HepG2 (cell line): ENCODE data around the gene DSN1. TPM values are rescaled to one million over a fixed set of nuclear protein-coding genes. Genes with fewer than 3 reads are reported as not detected.

Experiments used
- ATAC-seq: fragments of 200-7000 bp; cut with Tn5 transposase; 3 replicates; pipeline ENCODE4 v1.9.1; 2020; ENCODE audit warnings: mild to moderate bottlenecking, moderate library complexity
- BruUV-seq: library from RNA; stranded (reverse); fragments of 400-500 nt; replicated peaks from 2 replicates; lab custom pipeline; 2021; lab: Mats Ljungman, UMichigan
- CTCF ChIA-PET: fragments of 300-600 bp; formaldehyde crosslinking; extraction: SDS; loops from one replicate; lab custom pipeline; 2021; ENCODE audit warnings: low total read pairs, inconsistent platforms, low intra/inter-chr PET ratio; lab: Yijun Ruan, JAX
- POLR2A ChIA-PET: fragments of 350-600 bp; sonication (Branson Sonifier 250); formaldehyde crosslinking; loops from one replicate; lab custom pipeline; 2020; ENCODE audit warnings: antibody characterized with exemption, inconsistent platforms; lab: Yijun Ruan, JAX
- DNase-seq: peaks from one replicate; pipeline ENCODE4 v3.0.0-alpha.2; 2015; ENCODE audit warnings: low spot score
- FAIRE-seq: peaks from 3 replicates; lab custom pipeline; 2011; peaks lifted over from hg19 to GRCh38; lab: Jason Lieb, UNC
- H2AFZ ChIP-seq: one replicate; pipeline ENCODE4 v1.6.1; 2011; ENCODE audit warnings: low read length, inconsistent platforms
- H3K27ac ChIP-seq: fragments of 300-600 bp; 3 replicates; pipeline ENCODE4 v1.8.0; 2011; ENCODE audit warnings: mixed run types, mild to moderate bottlenecking, mixed read lengths, low read length, inconsistent platforms; ENCODE audit not compliant: insufficient read depth; ENCODE audit errors: extremely low read length
- H3K27me3 ChIP-seq, 2 experiments: fragments of 200-600 bp in 1 of 2; 2 replicates in 1 of 2; 3 replicates in 1 of 2; pipeline versions ENCODE4 v1.6.0 to v1.8.0; 2011; ENCODE audit warnings: low read length in 2 of 2, mild to moderate bottlenecking in 2 of 2, moderate library complexity in 2 of 2, inconsistent platforms in 1 of 2; ENCODE audit not compliant: insufficient read depth in 2 of 2, control insufficient read depth in 1 of 2
- H3K36me3 ChIP-seq, 2 experiments: fragments of 200-600 bp in 1 of 2; replicated peaks in 1 of 2; 2 replicates in 1 of 2; 3 replicates in 1 of 2; pipeline versions ENCODE4 v1.5.1 to v1.8.0; 2011; ENCODE audit warnings: low read length in 2 of 2, inconsistent platforms in 1 of 2; ENCODE audit not compliant: insufficient read depth in 2 of 2, control insufficient read depth in 1 of 2
- H3K4me1 ChIP-seq: 2 replicates; pipeline ENCODE4 v1.5.1; 2012; ENCODE audit warnings: low read length, inconsistent platforms; ENCODE audit not compliant: insufficient read depth
- H3K4me2 ChIP-seq: 2 replicates; pipeline ENCODE4 v1.6.0; 2011; ENCODE audit warnings: low read depth, low read length, inconsistent platforms
- H3K4me3 ChIP-seq, 3 experiments: fragments of 200-600 bp in 1 of 3; sonication (generic), shearing (Covaris generic) in 1 of 3; replicated peaks in 1 of 3; 2 replicates each; pipeline ENCODE4 v1.5.1; 2011 to 2016; ENCODE audit warnings: low read length in 3 of 3, inconsistent platforms in 2 of 3, low read depth in 2 of 3, mild to moderate bottlenecking in 2 of 3, control low read depth in 1 of 3, mixed read lengths in 1 of 3; ENCODE audit not compliant: insufficient read depth in 1 of 3
- H3K79me2 ChIP-seq: one replicate; pipeline ENCODE4 v1.6.1; 2011; ENCODE audit warnings: low read length, inconsistent platforms; ENCODE audit not compliant: insufficient read depth
- H3K9ac ChIP-seq: 2 replicates; pipeline ENCODE4 v1.6.0; 2011; ENCODE audit warnings: mild to moderate bottlenecking, low read depth, low read length, inconsistent platforms; ENCODE audit not compliant: insufficient read depth
- H3K9me3 ChIP-seq: 2 replicates; pipeline ENCODE4 v1.5.1; 2012; ENCODE audit warnings: mild to moderate bottlenecking, low read length
- H4K20me1 ChIP-seq: 2 replicates; pipeline ENCODE4 v1.6.0; 2011; ENCODE audit warnings: inconsistent platforms, mild to moderate bottlenecking, low read length, moderate library complexity; ENCODE audit not compliant: insufficient read depth
- ARID5B ChIP-seq: IDR thresholded peaks from 2 replicates; pipeline ENCODE4 v1.4.0; 2020; ENCODE audit warnings: mild to moderate bottlenecking, missing genetic modification reagents
- CBFB ChIP-seq: sonication (generic); formaldehyde crosslinking; IDR thresholded peaks from 2 replicates; pipeline ENCODE4 v1.4.0; 2020; ENCODE audit warnings: missing genetic modification reagents
- ERF ChIP-seq: IDR thresholded peaks from 2 replicates; pipeline ENCODE4 v1.6.1; 2018; ENCODE audit warnings: missing biosample characterization, missing genetic modification reagents
- ETV6 ChIP-seq: sonication (generic); formaldehyde crosslinking; conservative IDR thresholded peaks from 2 replicates; pipeline ENCODE4 v1.4.0; 2020; ENCODE audit warnings: missing genetic modification reagents
- HNRNPK ChIP-seq: fragments of 200-400 bp; formaldehyde crosslinking; IDR thresholded peaks from 2 replicates; pipeline ENCODE4 v1.6.1; 2018; ENCODE audit warnings: low read length, low read depth, moderate library complexity, mild to moderate bottlenecking; ENCODE audit not compliant: poor library complexity, severe bottlenecking
- HNRNPUL1 ChIP-seq: fragments of 200-400 bp; formaldehyde crosslinking; IDR thresholded peaks from 2 replicates; pipeline ENCODE4 v1.6.1; 2017; ENCODE audit warnings: low read depth, mild to moderate bottlenecking, low read length, moderate library complexity
- KDM6A ChIP-seq: IDR thresholded peaks from 2 replicates; pipeline ENCODE4 v1.6.1; 2016; ENCODE audit warnings: low read depth
- NPAS2 ChIP-seq: sonication (generic); formaldehyde crosslinking; IDR thresholded peaks from 2 replicates; pipeline ENCODE4 v1.8.0; 2022; ENCODE audit warnings: mild to moderate bottlenecking, missing genetic modification reagents, borderline replicate concordance
- RNF2 ChIP-seq: fragments of 450-650 bp; conservative IDR thresholded peaks from 2 replicates; pipeline ENCODE4 v1.6.1; 2016; ENCODE audit warnings: low read depth
- ZNF460 ChIP-seq: sonication (generic); formaldehyde crosslinking; IDR thresholded peaks from 2 replicates; pipeline ENCODE4 v1.5.1; 2020; ENCODE audit warnings: missing genetic modification reagents, mild to moderate bottlenecking, borderline replicate concordance
- ZNF549 ChIP-seq: sonication (generic); formaldehyde crosslinking; IDR thresholded peaks from 2 replicates; pipeline ENCODE4 v1.5.0; 2020; ENCODE audit warnings: missing genetic modification reagents
- ZNF770 ChIP-seq: sonication (generic); formaldehyde crosslinking; IDR thresholded peaks from 2 replicates; pipeline ENCODE4 v1.5.0; 2020; ENCODE audit warnings: mild to moderate bottlenecking, missing genetic modification reagents
- ZNF878 ChIP-seq: sonication (generic); formaldehyde crosslinking; IDR thresholded peaks from 2 replicates; pipeline ENCODE4 v1.8.1; 2023; ENCODE audit warnings: mild to moderate bottlenecking, missing genetic modification reagents, moderate library complexity
- ZSCAN31 ChIP-seq: sonication (generic); formaldehyde crosslinking; IDR thresholded peaks from 2 replicates; pipeline ENCODE4 v1.5.0; 2020; ENCODE audit warnings: low read depth, mild to moderate bottlenecking, missing genetic modification reagents
- WGBS: methylation state at CpG from one replicate; pipeline ENCODE4 v1.1.6; 2017; ENCODE audit warnings: low lambda C conversion rate; 5-methylcytosine and 5-hydroxymethylcytosine counted together
- in situ Hi-C: cut with HindIII; loops from 2 replicates; pipeline ENCODE4 v1.10.0; 2017; ENCODE audit warnings: low pct_unique_long_range_greater_than_20kb; ENCODE audit not compliant: extremely low pct_ligation_motif_present
- intact Hi-C: fragments of 100-400 bp; cut with micrococcal nuclease; formaldehyde crosslinking; loops from one replicate; pipeline ENCODE4 v1.10.0; 2022; ENCODE audit not compliant: unreplicated experiment
- polyA plus RNA-seq, 8 experiments: library from polyadenylated mRNA; depleted of rRNA in 3 of 8; stranded (reverse) in 7 of 8; unstranded in 1 of 8; fragments of >200 nt; fragmentation: Illumina TruSeq in 4 of 8; extraction: Trizol in 4 of 8; gene quantifications; 2 replicates each; pipeline versions ENCODE4 v1.2.1 to v1.2.3, GENCODE V29; 2011 to 2016; ENCODE audit warnings: low read depth in 4 of 8, missing spikeins in 1 of 8, mixed read lengths in 1 of 8; ENCODE audit not compliant: insufficient read depth in 1 of 8
- total RNA-seq, 5 experiments: library from RNA; depleted of rRNA; stranded (reverse); fragments of >200 nt; fragmentation: Illumina TruSeq; extraction: Trizol; gene quantifications; 2 replicates each; pipeline ENCODE4 v1.2.3, GENCODE V29; 2016; ENCODE audit warnings: low read depth in 1 of 5
- TF ChIP-seq, protein P1 (sequence below): IDR thresholded peaks from 2 replicates; pipeline ENCODE4 v1.6.1; 2016; ENCODE audit warnings: low read depth, missing genetic modification reagents, missing compliant biosample characterization

DSN1 gene
- total and polyA plus RNA-seq, 2 of the 13 experiments (the other 11 are each of a cell fraction or from before 2014, with no cell fraction given): 18.7 to 53.7 TPM

DNA sequence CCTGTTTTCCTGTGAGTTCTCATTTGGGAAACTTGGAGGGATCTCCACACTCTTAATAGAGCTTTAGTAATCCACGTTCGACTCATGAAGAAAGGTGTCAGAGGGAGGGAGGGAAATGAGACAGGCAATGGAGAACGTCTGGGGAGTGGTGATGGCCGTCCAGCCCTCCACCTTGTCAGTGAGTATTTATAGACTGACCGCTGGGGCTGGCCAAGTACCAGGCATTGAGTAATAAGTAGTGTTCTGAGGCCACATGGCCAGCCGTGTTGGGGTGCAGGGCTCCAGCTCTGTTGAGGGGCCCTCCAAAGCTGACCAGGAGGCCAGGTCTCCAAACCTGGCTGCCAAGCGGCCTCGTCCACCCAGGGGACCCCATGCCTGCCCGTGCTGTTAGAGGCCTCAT is 11.3 kb upstream of the DSN1 start:
- H3K4me1 ChIP-seq: peaks cover 3% of the 10 kb centered on the region
- no peaks in the 10 kb centered on the region for H3K27me3 ChIP-seq
- FAIRE-seq: no peak
- WGBS: 90% methylated on average over 9 of the region's 9 CpGs
- H3K4me3 ChIP-seq: no peak overlapping the region
- intact Hi-C loops (no loop called here), in situ Hi-C loops (no loop called here)
- H3K4me2 ChIP-seq: no peak overlapping the region
- DNase-seq: no peak
- H2AFZ ChIP-seq: no peak overlapping the region
- H3K27ac ChIP-seq: no peak overlapping the region
- ATAC-seq: no peak
- H3K9me3 ChIP-seq: no peaks in the 10 kb centered on the region
- H3K79me2 ChIP-seq: no peaks in the 10 kb centered on the region
- no peaks in the 10 kb centered on the region for H4K20me1 ChIP-seq
- ChIA-PET POLR2A (interaction anchor here (1.0 kb wide), 1 partner anchor 11 kb away, joined by 4 read pairs; the partner anchor contains the start of gene DSN1), CTCF (no interaction called here)
- H3K9ac ChIP-seq: no peak overlapping the region
- peaks cover 15 to 33% of the 10 kb centered on the region in 2 experiments for H3K36me3 ChIP-seq
- BruUV-seq: no TSS peak
- no peak for TF ChIP-seq CBFB (CRISPR knock-in tag)
- TF ChIP-seq ZNF549 (CRISPR knock-in tag): no peak
- TF ChIP-seq, protein P1, sequence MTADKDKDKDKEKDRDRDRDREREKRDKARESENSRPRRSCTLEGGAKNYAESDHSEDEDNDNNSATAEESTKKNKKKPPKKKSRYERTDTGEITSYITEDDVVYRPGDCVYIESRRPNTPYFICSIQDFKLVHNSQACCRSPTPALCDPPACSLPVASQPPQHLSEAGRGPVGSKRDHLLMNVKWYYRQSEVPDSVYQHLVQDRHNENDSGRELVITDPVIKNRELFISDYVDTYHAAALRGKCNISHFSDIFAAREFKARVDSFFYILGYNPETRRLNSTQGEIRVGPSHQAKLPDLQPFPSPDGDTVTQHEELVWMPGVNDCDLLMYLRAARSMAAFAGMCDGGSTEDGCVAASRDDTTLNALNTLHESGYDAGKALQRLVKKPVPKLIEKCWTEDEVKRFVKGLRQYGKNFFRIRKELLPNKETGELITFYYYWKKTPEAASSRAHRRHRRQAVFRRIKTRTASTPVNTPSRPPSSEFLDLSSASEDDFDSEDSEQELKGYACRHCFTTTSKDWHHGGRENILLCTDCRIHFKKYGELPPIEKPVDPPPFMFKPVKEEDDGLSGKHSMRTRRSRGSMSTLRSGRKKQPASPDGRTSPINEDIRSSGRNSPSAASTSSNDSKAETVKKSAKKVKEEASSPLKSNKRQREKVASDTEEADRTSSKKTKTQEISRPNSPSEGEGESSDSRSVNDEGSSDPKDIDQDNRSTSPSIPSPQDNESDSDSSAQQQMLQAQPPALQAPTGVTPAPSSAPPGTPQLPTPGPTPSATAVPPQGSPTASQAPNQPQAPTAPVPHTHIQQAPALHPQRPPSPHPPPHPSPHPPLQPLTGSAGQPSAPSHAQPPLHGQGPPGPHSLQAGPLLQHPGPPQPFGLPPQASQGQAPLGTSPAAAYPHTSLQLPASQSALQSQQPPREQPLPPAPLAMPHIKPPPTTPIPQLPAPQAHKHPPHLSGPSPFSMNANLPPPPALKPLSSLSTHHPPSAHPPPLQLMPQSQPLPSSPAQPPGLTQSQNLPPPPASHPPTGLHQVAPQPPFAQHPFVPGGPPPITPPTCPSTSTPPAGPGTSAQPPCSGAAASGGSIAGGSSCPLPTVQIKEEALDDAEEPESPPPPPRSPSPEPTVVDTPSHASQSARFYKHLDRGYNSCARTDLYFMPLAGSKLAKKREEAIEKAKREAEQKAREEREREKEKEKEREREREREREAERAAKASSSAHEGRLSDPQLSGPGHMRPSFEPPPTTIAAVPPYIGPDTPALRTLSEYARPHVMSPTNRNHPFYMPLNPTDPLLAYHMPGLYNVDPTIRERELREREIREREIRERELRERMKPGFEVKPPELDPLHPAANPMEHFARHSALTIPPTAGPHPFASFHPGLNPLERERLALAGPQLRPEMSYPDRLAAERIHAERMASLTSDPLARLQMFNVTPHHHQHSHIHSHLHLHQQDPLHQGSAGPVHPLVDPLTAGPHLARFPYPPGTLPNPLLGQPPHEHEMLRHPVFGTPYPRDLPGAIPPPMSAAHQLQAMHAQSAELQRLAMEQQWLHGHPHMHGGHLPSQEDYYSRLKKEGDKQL: no peak
- TF ChIP-seq ETV6 (CRISPR knock-in tag): no peak
- TF ChIP-seq KDM6A (CRISPR knock-in tag): no peak
- TF ChIP-seq RNF2: no peak
- TF ChIP-seq HNRNPK: no peak
- TF ChIP-seq ERF (CRISPR knock-in tag): no peak
- no peak for TF ChIP-seq HNRNPUL1
- no peak for TF ChIP-seq NPAS2
- no peak for TF ChIP-seq ZNF460 (CRISPR knock-in tag)
- TF ChIP-seq ZNF770: no peak
- TF ChIP-seq ZSCAN31 (CRISPR knock-in tag): no peak
- no peak for TF ChIP-seq ARID5B (CRISPR knock-in tag)
- no peak for TF ChIP-seq ZNF878 (CRISPR knock-in tag)
